Measurements from ENCODE around the gene BCL2L2. TPM values are rescaled to one million over a fixed set of nuclear protein-coding genes. Genes with fewer than 3 reads are reported as not detected.

The BCL2L2 gene
- total and polyA plus RNA-seq, 10 of the 15 experiments (the other 5 are each of a cell fraction or from before 2014, with no cell fraction given), result 1.4 to 14.7 (median 7.1) TPM

DNA sequence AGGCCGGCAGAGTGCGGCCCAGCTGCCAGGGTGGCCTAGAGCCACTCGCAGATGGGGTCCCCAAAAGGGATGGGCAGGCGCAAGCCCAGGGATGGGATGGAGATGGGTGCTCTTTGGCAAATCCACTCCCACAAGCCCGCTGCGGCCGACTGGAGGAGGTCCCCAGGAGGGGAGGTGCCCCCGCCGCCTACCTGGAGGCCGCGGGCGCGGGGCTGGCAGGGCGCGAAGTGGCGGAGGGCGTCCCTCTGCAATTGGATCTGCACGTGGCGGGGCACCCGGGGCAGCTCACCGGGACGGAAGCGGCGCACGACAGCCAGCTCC is 4.7 kb upstream of the BCL2L2 start:
- Histone ChIP-seq H3K27ac (ENCODE audit: control insufficient read depth, insufficient read depth) (peak overlapping the region; percentile 84), H4K20me1 (ENCODE audit: control insufficient read depth, insufficient read depth) (no peaks in the 10 kb centered on the region), H3K4me1 (ENCODE audit: control insufficient read depth, insufficient read depth, low read length) (peaks cover 11% of the 10 kb centered on the region), H3K4me3 (peak overlapping the region; percentile 67), H3K79me2 (ENCODE audit: control insufficient read depth, insufficient read depth, low read length) (peaks cover 17% of the 10 kb centered on the region), H3K4me2 (ENCODE audit: control insufficient read depth, insufficient read depth) (peak overlapping the region; percentile 73), H3K36me3 (ENCODE audit: control insufficient read depth in 2 of 2, insufficient read depth in 2 of 2, low read length in 1 of 2) (no peaks in the 10 kb centered on the region), H3K9me3 (replicated peaks; ENCODE audit: control insufficient read depth, insufficient read depth, low read length) (no peaks in the 10 kb centered on the region), H2AFZ (ENCODE audit: control insufficient read depth, low read depth, low read length) (peak overlapping the region; percentile 92), H3K27me3 (replicated peaks in 1 of 2; ENCODE audit: control insufficient read depth in 2 of 2, insufficient read depth in 2 of 2, low read length in 1 of 2) (no peaks in the 10 kb centered on the region), H3K9ac (ENCODE audit: control insufficient read depth, insufficient read depth, low read length) (peak overlapping the region; percentile 78)
- ChIA-PET CTCF (interaction anchor here (1.0 to 5.8 kb wide), 10 partner anchors 11 to 233 kb away, joined by 3 to 77 read pairs (median 6); partner anchors contain the start of genes HOMEZ and PABPN1), RAD21 (ENCODE audit: unreplicated experiment) (interaction anchor here (0.8 to 8.7 kb wide), 5 partner anchors 16 to 207 kb away, joined by 3 to 103 read pairs (median 4); partner anchors contain the start of genes ACIN1, C14orf119, HOMEZ and PABPN1), SMC1A (ENCODE audit: uncharacterized antibody, unreplicated experiment) (interaction anchor here (0.8 to 7.1 kb wide), 4 partner anchors 9 to 19 kb away, joined by 3 to 48 read pairs (median 18); partner anchors contain the start of genes HOMEZ and PABPN1), POLR2A (interaction anchor here (1.5 to 5.7 kb wide), 3 partner anchors 16 to 20 kb away, joined by 3 to 98 read pairs (median 28); partner anchors contain the start of genes HOMEZ and PABPN1)
- WGBS (ENCODE audit: insufficient coverage, insufficient replicate concordance, low lambda C conversion rate, missing lambda C conversion rate), result under 1% methylated on average over 22 of the region's 25 CpGs
- no peak for DNase-seq (ENCODE audit: low read depth, low spot score)
- in situ Hi-C loops (cut with MboI) (loop anchor here (10.0 to 25.0 kb wide), 2 partner anchors 810 to 1133 kb away; partner anchors contain the start of genes DCAF11 and NRL), intact Hi-C loops (cut with micrococcal nuclease; ENCODE audit: unreplicated experiment) (loop anchor here (1.0 to 2.0 kb wide), 2 partner anchors 19 to 181 kb away; partner anchors contain the start of gene PABPN1)
- ATAC-seq, result peak; percentile 35
- BruUV-seq (replicated peaks), result no TSS peak
- no peak for FAIRE-seq
- TF ChIP-seq SMAD5 (IDR thresholded peaks at IDR 0.05; ENCODE audit: low read depth), result no peak
- TF ChIP-seq NFYA (IDR thresholded peaks at IDR 0.05; ENCODE audit: borderline replicate concordance, low read depth, low read length), result no peak
- TF ChIP-seq, protein P1, sequence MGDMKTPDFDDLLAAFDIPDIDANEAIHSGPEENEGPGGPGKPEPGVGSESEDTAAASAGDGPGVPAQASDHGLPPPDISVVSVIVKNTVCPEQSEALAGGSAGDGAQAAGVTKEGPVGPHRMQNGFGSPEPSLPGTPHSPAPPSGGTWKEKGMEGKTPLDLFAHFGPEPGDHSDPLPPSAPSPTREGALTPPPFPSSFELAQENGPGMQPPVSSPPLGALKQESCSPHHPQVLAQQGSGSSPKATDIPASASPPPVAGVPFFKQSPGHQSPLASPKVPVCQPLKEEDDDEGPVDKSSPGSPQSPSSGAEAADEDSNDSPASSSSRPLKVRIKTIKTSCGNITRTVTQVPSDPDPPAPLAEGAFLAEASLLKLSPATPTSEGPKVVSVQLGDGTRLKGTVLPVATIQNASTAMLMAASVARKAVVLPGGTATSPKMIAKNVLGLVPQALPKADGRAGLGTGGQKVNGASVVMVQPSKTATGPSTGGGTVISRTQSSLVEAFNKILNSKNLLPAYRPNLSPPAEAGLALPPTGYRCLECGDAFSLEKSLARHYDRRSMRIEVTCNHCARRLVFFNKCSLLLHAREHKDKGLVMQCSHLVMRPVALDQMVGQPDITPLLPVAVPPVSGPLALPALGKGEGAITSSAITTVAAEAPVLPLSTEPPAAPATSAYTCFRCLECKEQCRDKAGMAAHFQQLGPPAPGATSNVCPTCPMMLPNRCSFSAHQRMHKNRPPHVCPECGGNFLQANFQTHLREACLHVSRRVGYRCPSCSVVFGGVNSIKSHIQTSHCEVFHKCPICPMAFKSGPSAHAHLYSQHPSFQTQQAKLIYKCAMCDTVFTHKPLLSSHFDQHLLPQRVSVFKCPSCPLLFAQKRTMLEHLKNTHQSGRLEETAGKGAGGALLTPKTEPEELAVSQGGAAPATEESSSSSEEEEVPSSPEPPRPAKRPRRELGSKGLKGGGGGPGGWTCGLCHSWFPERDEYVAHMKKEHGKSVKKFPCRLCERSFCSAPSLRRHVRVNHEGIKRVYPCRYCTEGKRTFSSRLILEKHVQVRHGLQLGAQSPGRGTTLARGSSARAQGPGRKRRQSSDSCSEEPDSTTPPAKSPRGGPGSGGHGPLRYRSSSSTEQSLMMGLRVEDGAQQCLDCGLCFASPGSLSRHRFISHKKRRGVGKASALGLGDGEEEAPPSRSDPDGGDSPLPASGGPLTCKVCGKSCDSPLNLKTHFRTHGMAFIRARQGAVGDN (IDR thresholded peaks at IDR 0.05), result no peak
- 0 out of 2 replicates have a peak, but pooled peaks have one; percentile 30 for TF ChIP-seq PML (IDR thresholded peaks at IDR 0.05; ENCODE audit: low read length)
- TF ChIP-seq CREB1 (IDR thresholded peaks at IDR 0.05; ENCODE audit: low read depth), result 0 out of 2 replicates have a peak, but pooled peaks have one; percentile 4
- no peak for TF ChIP-seq RFX5 (IDR thresholded peaks at IDR 0.05; ENCODE audit: low read depth, low read length)
- TF ChIP-seq ESRRA (IDR thresholded peaks at IDR 0.05; ENCODE audit: low read length), result no peak
- TF ChIP-seq TCF12 (IDR thresholded peaks at IDR 0.05; ENCODE audit: low read depth, low read length), result peak; percentile 21; the same call in 1 of the 2 replicates
- TF ChIP-seq, protein P2, sequence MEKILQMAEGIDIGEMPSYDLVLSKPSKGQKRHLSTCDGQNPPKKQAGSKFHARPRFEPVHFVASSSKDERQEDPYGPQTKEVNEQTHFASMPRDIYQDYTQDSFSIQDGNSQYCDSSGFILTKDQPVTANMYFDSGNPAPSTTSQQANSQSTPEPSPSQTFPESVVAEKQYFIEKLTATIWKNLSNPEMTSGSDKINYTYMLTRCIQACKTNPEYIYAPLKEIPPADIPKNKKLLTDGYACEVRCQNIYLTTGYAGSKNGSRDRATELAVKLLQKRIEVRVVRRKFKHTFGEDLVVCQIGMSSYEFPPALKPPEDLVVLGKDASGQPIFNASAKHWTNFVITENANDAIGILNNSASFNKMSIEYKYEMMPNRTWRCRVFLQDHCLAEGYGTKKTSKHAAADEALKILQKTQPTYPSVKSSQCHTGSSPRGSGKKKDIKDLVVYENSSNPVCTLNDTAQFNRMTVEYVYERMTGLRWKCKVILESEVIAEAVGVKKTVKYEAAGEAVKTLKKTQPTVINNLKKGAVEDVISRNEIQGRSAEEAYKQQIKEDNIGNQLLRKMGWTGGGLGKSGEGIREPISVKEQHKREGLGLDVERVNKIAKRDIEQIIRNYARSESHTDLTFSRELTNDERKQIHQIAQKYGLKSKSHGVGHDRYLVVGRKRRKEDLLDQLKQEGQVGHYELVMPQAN (conservative IDR thresholded peaks at IDR 0.05), result peak; percentile 55
- 0 out of 2 replicates have a peak, but pooled peaks have one; percentile 3 for TF ChIP-seq EED (IDR thresholded peaks at IDR 0.05; ENCODE audit: low read depth)
- peak; percentile 33; the same call in 1 of the 2 replicates for TF ChIP-seq HCFC1 (IDR thresholded peaks at IDR 0.05; ENCODE audit: low read length)
- TF ChIP-seq, protein P3, sequence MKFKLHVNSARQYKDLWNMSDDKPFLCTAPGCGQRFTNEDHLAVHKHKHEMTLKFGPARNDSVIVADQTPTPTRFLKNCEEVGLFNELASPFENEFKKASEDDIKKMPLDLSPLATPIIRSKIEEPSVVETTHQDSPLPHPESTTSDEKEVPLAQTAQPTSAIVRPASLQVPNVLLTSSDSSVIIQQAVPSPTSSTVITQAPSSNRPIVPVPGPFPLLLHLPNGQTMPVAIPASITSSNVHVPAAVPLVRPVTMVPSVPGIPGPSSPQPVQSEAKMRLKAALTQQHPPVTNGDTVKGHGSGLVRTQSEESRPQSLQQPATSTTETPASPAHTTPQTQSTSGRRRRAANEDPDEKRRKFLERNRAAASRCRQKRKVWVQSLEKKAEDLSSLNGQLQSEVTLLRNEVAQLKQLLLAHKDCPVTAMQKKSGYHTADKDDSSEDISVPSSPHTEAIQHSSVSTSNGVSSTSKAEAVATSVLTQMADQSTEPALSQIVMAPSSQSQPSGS (IDR thresholded peaks at IDR 0.05; ENCODE audit: low read length), result no peak
- no peak for TF ChIP-seq MYB (IDR thresholded peaks at IDR 0.05; ENCODE audit: borderline replicate concordance, low read depth, low read length)
- no peak for TF ChIP-seq JUND (IDR thresholded peaks at IDR 0.05; ENCODE audit: low read depth, low read length)
- TF ChIP-seq IKZF2 (IDR thresholded peaks at IDR 0.05), result no peak

Data from GM12878 (cell line).